A549 (cell line): ENCODE results near the gene USP9X. TPM values are rescaled to one million over a fixed set of nuclear protein-coding genes. Genes with fewer than 3 reads are reported as not detected.
A peak's percentile ranks its signal among the peaks of the same experiment; 100 is the strongest.

ENCODE experiments used
- ATAC-seq, 2 experiments: fragments of 200-7000 bp in 1 of 2; fragments of >200 bp in 1 of 2; cut with Nextera tagmentation in 1 of 2; cut with Tn5 transposase in 1 of 2; 3 replicates each; pipeline versions ENCODE4 v1.8.0 to v1.9.1; 2018 to 2020; ENCODE audit warnings: mild to moderate bottlenecking in 1 of 2, moderate library complexity in 1 of 2
- CTCF ChIA-PET: fragments of 300-600 bp; sonication (Branson Sonifier 250); formaldehyde crosslinking; extraction: SDS; loops from one replicate; lab custom pipeline; 2021; ENCODE audit warnings: antibody characterized with exemption, inconsistent platforms; lab: Yijun Ruan, JAX
- POLR2A ChIA-PET: fragments of 350-600 bp; formaldehyde crosslinking; extraction: SDS; loops from one replicate; lab custom pipeline; 2021; ENCODE audit warnings: antibody characterized with exemption, inconsistent platforms; lab: Yijun Ruan, JAX
- DNase-seq, 2 experiments: peaks; one replicate each; pipeline versions ENCODE4 v3.0.0 to v3.0.0-alpha.2; 2011 to 2016; ENCODE audit warnings: low read depth in 1 of 2, low spot score in 1 of 2
- FAIRE-seq: peaks from 2 replicates; lab custom pipeline; 2011; peaks lifted over from hg19 to GRCh38; lab: Jason Lieb, UNC
- H3K27ac ChIP-seq, 2 experiments: fragments of >200 bp; sonication (Bioruptor Twin); formaldehyde crosslinking; 3 replicates each; pipeline ENCODE4 v1.5.1; 2016 to 2017
- H3K4me1 ChIP-seq: fragments of >200 bp; sonication (Bioruptor Twin); formaldehyde crosslinking; 3 replicates; pipeline ENCODE4 v1.6.1; 2016
- H3K4me2 ChIP-seq: fragments of >200 bp; sonication (Bioruptor Twin); formaldehyde crosslinking; 3 replicates; pipeline ENCODE4 v1.6.1; 2016
- H3K4me3 ChIP-seq: fragments of >200 bp; sonication (Bioruptor Twin); formaldehyde crosslinking; 3 replicates; pipeline ENCODE4 v1.5.1; 2016
- H3K9me3 ChIP-seq: fragments of >200 bp; sonication (Bioruptor Twin); formaldehyde crosslinking; 3 replicates; pipeline ENCODE4 v1.6.1; 2016
- ATOH8 ChIP-seq: fragments of 250-450 bp; sonication (Bioruptor Pico); IDR thresholded peaks from 2 replicates; pipeline ENCODE4 v1.5.0; 2020; ENCODE audit warnings: low read depth, mild to moderate bottlenecking, moderate library complexity
- BCL3 ChIP-seq: fragments of >200 bp; sonication (Bioruptor Twin); formaldehyde crosslinking; IDR thresholded peaks from 3 replicates; pipeline ENCODE4 v1.6.1; 2016
- CBX8 ChIP-seq: fragments of 200-600 bp; sonication (generic); IDR thresholded peaks from 2 replicates; pipeline ENCODE4 v1.6.1; 2016
- CEBPB ChIP-seq, 2 experiments: fragments of >200 bp in 1 of 2; sonication (Bioruptor Twin) in 1 of 2; formaldehyde crosslinking in 1 of 2; IDR thresholded peaks; 2 replicates each; pipeline ENCODE4 v1.6.1; 2012 to 2016
- CHD2 ChIP-seq: fragments of 150-350 bp; IDR thresholded peaks from 2 replicates; pipeline ENCODE4 v1.6.1; 2014; ENCODE audit warnings: low read length; ENCODE audit not compliant: partially characterized antibody
- CTCF ChIP-seq: fragments of >200 bp; sonication (Bioruptor Twin); formaldehyde crosslinking; IDR thresholded peaks from 3 replicates; pipeline ENCODE4 v1.5.1; 2016
- EP300 ChIP-seq, 2 experiments: fragments of >200 bp; sonication (Bioruptor Twin); formaldehyde crosslinking; IDR thresholded peaks; 2 replicates in 1 of 2; 3 replicates in 1 of 2; pipeline ENCODE4 v1.6.1; 2016 to 2017
- HMGXB4 ChIP-seq: fragments of 250-450 bp; sonication (Bioruptor Pico); IDR thresholded peaks from 2 replicates; pipeline ENCODE4 v1.5.0; 2021; ENCODE audit warnings: mild to moderate bottlenecking, moderate library complexity, borderline replicate concordance
- KDM1A ChIP-seq: fragments of 200-600 bp; sonication (generic); IDR thresholded peaks from 2 replicates; pipeline ENCODE4 v1.6.1; 2016; ENCODE audit warnings: low read depth, mild to moderate bottlenecking
- KDM5A ChIP-seq: fragments of 200-600 bp; sonication (generic); IDR thresholded peaks from 2 replicates; pipeline ENCODE4 v1.6.1; 2016; ENCODE audit warnings: antibody characterized with exemption, mild to moderate bottlenecking
- MAFK ChIP-seq: fragments of 450-650 bp; IDR thresholded peaks from 2 replicates; pipeline ENCODE4 v1.6.1; 2014; ENCODE audit not compliant: partially characterized antibody
- MAX ChIP-seq: IDR thresholded peaks from 2 replicates; pipeline ENCODE4 v1.6.1; 2012
- MYC ChIP-seq: IDR thresholded peaks from 2 replicates; pipeline ENCODE4 v1.6.1; 2012; ENCODE audit warnings: mild to moderate bottlenecking, inconsistent platforms, low read length, improper control_type of control experiment, borderline replicate concordance
- NFE2L2 ChIP-seq: fragments of 150-350 bp; conservative IDR thresholded peaks from 2 replicates; pipeline ENCODE4 v1.6.1; 2014; ENCODE audit warnings: low read length
- PHF8 ChIP-seq: fragments of 200-600 bp; sonication (generic); IDR thresholded peaks from 2 replicates; pipeline ENCODE4 v1.6.1; 2016; ENCODE audit warnings: low read depth, mild to moderate bottlenecking, antibody characterized with exemption, moderate library complexity, borderline replicate concordance
- REST ChIP-seq: fragments of 200-600 bp; sonication (generic); IDR thresholded peaks from 2 replicates; pipeline ENCODE4 v1.6.1; 2016; ENCODE audit warnings: antibody characterized with exemption, mild to moderate bottlenecking, moderate library complexity
- RNF2 ChIP-seq: fragments of 200-600 bp; sonication (generic); IDR thresholded peaks from 2 replicates; pipeline ENCODE4 v1.6.1; 2016; ENCODE audit warnings: low read depth, mild to moderate bottlenecking, antibody characterized with exemption, moderate library complexity, borderline replicate concordance
- SREBF2 ChIP-seq: fragments of 450-650 bp; IDR thresholded peaks from 2 replicates; pipeline ENCODE4 v1.6.1; 2014; ENCODE audit warnings: mild to moderate bottlenecking, moderate library complexity
- USF2 ChIP-seq: fragments of 450-650 bp; IDR thresholded peaks from 2 replicates; pipeline ENCODE4 v1.6.1; 2014; ENCODE audit warnings: antibody characterized with exemption
- WGBS: methylation state at CpG from one replicate; pipeline ENCODE4 v1.1.6; 2017; ENCODE audit errors: missing lambda C conversion rate; 5-methylcytosine and 5-hydroxymethylcytosine counted together
- polyA plus RNA-seq, 4 experiments: library from polyadenylated mRNA; depleted of rRNA in 3 of 4; stranded (reverse); fragments of >200 nt; fragmentation: RNase III in 1 of 4; extraction: RNeasy Plus Mini Kit Qiagen cat#74134 plus additional on column Dnase treatment in 1 of 4; gene quantifications; 2 replicates in 3 of 4; 3 replicates in 1 of 4; pipeline ENCODE4 v1.2.3, GENCODE V29; 2011 to 2017

Gene USP9X
- polyA plus RNA-seq, 2 of the 4 experiments (the other 2 are of a cell fraction): 30.7 to 70.4 TPM

- H3K4me2 ChIP-seq: no peak overlapping the region
- POLR2A ChIA-PET: no interaction called here
- ATAC-seq: no peak
- FAIRE-seq: no peak
- no peak overlapping the region for H3K4me3 ChIP-seq
- 43% methylated on average over 4 of the region's 4 CpGs for WGBS
- no peak overlapping the region for H3K27ac ChIP-seq
- CTCF ChIA-PET: interaction anchor here (1.0 kb wide), 1 partner anchor 12 kb away, joined by 4 read pairs; no protein-coding TSS in a partner anchor
- TF ChIP-seq KDM5A (no peak), CBX8 (no peak), CTCF (no peak), HMGXB4 (CRISPR knock-in tag) (no peak)
- no peaks in the 10 kb centered on the region for H3K9me3 ChIP-seq
- no peak for DNase-seq
- peaks cover 5% of the 10 kb centered on the region; the same call in 2 of the 3 replicates for H3K4me1 ChIP-seq
Observed at GRCh38 chrX:41167888-41168287, 82.6 kb downstream of the USP9X start.

- Histone ChIP-seq H3K27ac (no peak overlapping the region), H3K4me2 (no peak overlapping the region), H3K4me3 (no peak overlapping the region), H3K9me3 (no peaks in the 10 kb centered on the region), H3K4me1 (peaks cover 8% of the 10 kb centered on the region; the same call in 2 of the 3 replicates)
- no peak for TF ChIP-seq EP300 (IDR thresholded peaks at IDR 0.05)
- peak; percentile 81 for TF ChIP-seq MAFK
- FAIRE-seq: no peak
- no peak for DNase-seq
- ATAC-seq: peak in 1 of 2 experiments; percentile 30; a peak in 1 of 6 replicates
- CTCF ChIA-PET: interaction anchor here (1.5 to 1.9 kb wide), 2 partner anchors 77 to 525 kb away, joined by 3 to 8 read pairs; no protein-coding TSS in a partner anchor
- POLR2A ChIA-PET: no interaction called here
Observed at GRCh38 chrX:41176263-41176662, 91.0 kb downstream of the USP9X start.

- ChIA-PET CTCF (interaction anchor here (0.8 kb wide), 1 partner anchor 76 kb away, joined by 3 read pairs; no protein-coding TSS in a partner anchor), POLR2A (no interaction called here)
- DNase-seq (no peak), FAIRE-seq (no peak), ATAC-seq (no peak)
- WGBS: 95% methylated on average over 3 of the region's 3 CpGs
- Histone ChIP-seq H3K4me3 (no peak overlapping the region), H3K4me1 (peaks cover 8% of the 10 kb centered on the region; the same call in 2 of the 3 replicates), H3K9me3 (no peaks in the 10 kb centered on the region), H3K27ac (no peak overlapping the region), H3K4me2 (no peak overlapping the region)
- TF ChIP-seq MAX: no peak
- no peak for TF ChIP-seq CHD2
- TF ChIP-seq SREBF2: no peak
- no peak for TF ChIP-seq KDM1A
Observed at GRCh38 chrX:41177297-41177696, 92.1 kb downstream of the USP9X start.

GRCh38 chrX:41178201-41178600, 93.0 kb downstream of the USP9X start:
- H3K9me3 ChIP-seq: no peaks in the 10 kb centered on the region
- peaks cover 8% of the 10 kb centered on the region; the same call in 2 of the 3 replicates for H3K4me1 ChIP-seq
- H3K4me2 ChIP-seq: no peak overlapping the region
- ChIA-PET POLR2A (no interaction called here), CTCF (interaction anchor here (2.3 to 2.7 kb wide), 2 partner anchors 14 to 15 kb away, joined by 9 to 14 read pairs; no protein-coding TSS in a partner anchor)
- no peak for DNase-seq
- peak; percentile 13 for FAIRE-seq
- WGBS: 77% methylated on average over 5 of the region's 7 CpGs
- H3K4me3 ChIP-seq: no peak overlapping the region
- H3K27ac ChIP-seq: no peak overlapping the region
- ATAC-seq: no peak
- no peak for TF ChIP-seq RNF2
- no peak for TF ChIP-seq PHF8
- TF ChIP-seq USF2: no peak
- no peak for TF ChIP-seq BCL3
- TF ChIP-seq REST: no peak
- TF ChIP-seq CEBPB (IDR thresholded peaks at IDR 0.05): no peak
- no peak for TF ChIP-seq MYC
- no peak for TF ChIP-seq ATOH8 (CRISPR knock-in tag)
- TF ChIP-seq NFE2L2: no peak
